IMR-90 (cell line): ENCODE results near the gene TEPSIN. TPM values are rescaled to one million over a fixed set of nuclear protein-coding genes. Genes with fewer than 3 reads are reported as not detected.

Experiments
- ATAC-seq: fragments of 200-7000 bp; cut with Tn5 transposase; 2 replicates; pipeline ENCODE4 v1.9.1; 2020; ENCODE audit warnings: low read depth, mild to moderate bottlenecking, moderate library complexity
- BruUV-seq: library from RNA; stranded (reverse); fragments of 400-500 nt; replicated peaks from 2 replicates; lab custom pipeline; 2021; lab: Mats Ljungman, UMichigan
- CTCF ChIA-PET: fragments of 300-600 bp; formaldehyde crosslinking; extraction: SDS; loops from one replicate; lab custom pipeline; 2021; ENCODE audit warnings: antibody characterized with exemption; lab: Yijun Ruan, JAX
- POLR2A ChIA-PET: fragments of 300-600 bp; sonication (Branson Sonifier 250); formaldehyde crosslinking; loops from one replicate; lab custom pipeline; 2022; ENCODE audit warnings: antibody characterized with exemption; ENCODE audit not compliant: unreplicated experiment; lab: Charles Lee
- DNase-seq: peaks from one replicate; pipeline ENCODE4 v3.0.0; 2013
- H2AFZ ChIP-seq: replicated peaks from 2 replicates; pipeline ENCODE3; 2013; ENCODE audit warnings: low read length, mild to moderate bottlenecking; ENCODE audit not compliant: poor library complexity
- H2AK5ac ChIP-seq: 2 replicates; pipeline ENCODE4 v1.6.1; 2013; ENCODE audit warnings: low read depth, low read length, inconsistent platforms
- H2AK9ac ChIP-seq: replicated peaks from 2 replicates; pipeline ENCODE3; 2013; ENCODE audit warnings: mild to moderate bottlenecking, low read depth, low read length, moderate library complexity; ENCODE audit not compliant: poor library complexity
- H2BK120ac ChIP-seq: 2 replicates; pipeline ENCODE4 v1.6.1; 2013; ENCODE audit warnings: low read depth, low read length, inconsistent platforms
- H2BK15ac ChIP-seq: 3 replicates; pipeline ENCODE4 v1.6.1; 2013; ENCODE audit warnings: low read depth, low read length, inconsistent platforms
- H2BK20ac ChIP-seq: 2 replicates; pipeline ENCODE4 v1.6.1; 2013; ENCODE audit warnings: low read depth, mild to moderate bottlenecking, inconsistent platforms, low read length, moderate library complexity
- H2BK5ac ChIP-seq: 2 replicates; pipeline ENCODE4 v1.6.1; 2013; ENCODE audit warnings: mild to moderate bottlenecking, low read depth, low read length, inconsistent platforms; ENCODE audit not compliant: poor library complexity, severe bottlenecking
- H3K14ac ChIP-seq: replicated peaks from 2 replicates; pipeline ENCODE4 v1.6.1; 2013; ENCODE audit warnings: low read depth, low read length, inconsistent platforms
- H3K18ac ChIP-seq: 2 replicates; pipeline ENCODE4 v1.6.1; 2013; ENCODE audit warnings: low read depth, low read length, control low read depth
- H3K23ac ChIP-seq: 2 replicates; pipeline ENCODE4 v1.6.1; 2013; ENCODE audit warnings: low read depth, low read length, inconsistent platforms
- H3K27ac ChIP-seq: 2 replicates; pipeline ENCODE4 v1.5.1; 2013; ENCODE audit warnings: mild to moderate bottlenecking, control low read depth, low read length; ENCODE audit not compliant: insufficient read depth
- H3K27me3 ChIP-seq: 2 replicates; pipeline ENCODE4 v1.6.1; 2013; ENCODE audit warnings: low read length; ENCODE audit not compliant: control insufficient read depth, insufficient read depth
- H3K36me3 ChIP-seq: 2 replicates; pipeline ENCODE4 v1.6.1; 2013; ENCODE audit warnings: low read length, mixed read lengths; ENCODE audit not compliant: control insufficient read depth, insufficient read depth
- H3K4ac ChIP-seq: 2 replicates; pipeline ENCODE4 v1.6.1; 2013; ENCODE audit warnings: low read depth, low read length, inconsistent platforms
- H3K4me1 ChIP-seq: 2 replicates; pipeline ENCODE4 v1.6.1; 2013; ENCODE audit warnings: low read length, mixed read lengths; ENCODE audit not compliant: control insufficient read depth, insufficient read depth
- H3K4me2 ChIP-seq: 2 replicates; pipeline ENCODE4 v1.6.1; 2013; ENCODE audit warnings: low read depth, mild to moderate bottlenecking, control low read depth, low read length, moderate library complexity
- H3K4me3 ChIP-seq: 2 replicates; pipeline ENCODE4 v1.5.1; 2013; ENCODE audit warnings: low read depth, mild to moderate bottlenecking, control low read depth, low read length, moderate library complexity; ENCODE audit not compliant: insufficient read depth
- H3K56ac ChIP-seq: 2 replicates; pipeline ENCODE4 v1.6.1; 2013; ENCODE audit warnings: low read length, inconsistent platforms; ENCODE audit not compliant: insufficient read depth; ENCODE audit errors: extremely low read depth
- H3K79me1 ChIP-seq, 2 experiments: 2 replicates each; pipeline ENCODE4 v1.6.1; 2013; ENCODE audit warnings: low read length in 2 of 2, inconsistent platforms in 1 of 2, low read depth in 1 of 2
- H3K9ac ChIP-seq: 2 replicates; pipeline ENCODE4 v1.6.1; 2013; ENCODE audit warnings: low read depth, low read length, control low read depth
- H3K9me1 ChIP-seq: 2 replicates; pipeline ENCODE4 v1.6.1; 2013; ENCODE audit warnings: low read length, inconsistent platforms; ENCODE audit not compliant: insufficient read depth
- H3K9me3 ChIP-seq: 2 replicates; pipeline ENCODE4 v1.6.1; 2013; ENCODE audit warnings: low read length; ENCODE audit not compliant: control insufficient read depth, insufficient read depth
- H4K20me1 ChIP-seq: 2 replicates; pipeline ENCODE4 v1.6.1; 2013; ENCODE audit warnings: low read length, inconsistent platforms; ENCODE audit not compliant: insufficient read depth
- H4K5ac ChIP-seq: 2 replicates; pipeline ENCODE4 v1.6.1; 2013; ENCODE audit warnings: mild to moderate bottlenecking, low read depth, low read length, control low read depth
- H4K8ac ChIP-seq, 2 experiments: 2 replicates each; pipeline ENCODE4 v1.6.1; 2013; ENCODE audit warnings: low read depth in 2 of 2, low read length in 2 of 2, control low read depth in 1 of 2, inconsistent platforms in 1 of 2
- H4K91ac ChIP-seq: 2 replicates; pipeline ENCODE4 v1.6.1; 2013; ENCODE audit warnings: low read depth, low read length, inconsistent platforms; ENCODE audit not compliant: insufficient read depth
- CEBPB ChIP-seq: IDR thresholded peaks from 2 replicates; pipeline ENCODE4 v1.6.1; 2012; ENCODE audit warnings: low read depth, low read length, improper control_type of control experiment
- CHD1 ChIP-seq: IDR thresholded peaks from 2 replicates; pipeline ENCODE4 v1.6.1; 2012; ENCODE audit warnings: low read depth, low read length, improper control_type of control experiment
- ELK1 ChIP-seq: fragments of 150-350 bp; IDR thresholded peaks from 2 replicates; pipeline ENCODE4 v1.6.1; 2016; ENCODE audit warnings: low read depth, mild to moderate bottlenecking, low read length, moderate library complexity, borderline replicate concordance
- MAFK ChIP-seq: IDR thresholded peaks from 2 replicates; pipeline ENCODE4 v1.6.1; 2012; ENCODE audit warnings: low read depth, low read length, improper control_type of control experiment
- MAZ ChIP-seq: IDR thresholded peaks from 2 replicates; pipeline ENCODE4 v1.6.1; 2012; ENCODE audit warnings: low read depth, mild to moderate bottlenecking, low read length, improper control_type of control experiment, moderate library complexity, borderline replicate concordance
- MXI1 ChIP-seq: IDR thresholded peaks from 2 replicates; pipeline ENCODE4 v1.6.1; 2012; ENCODE audit warnings: low read depth, mild to moderate bottlenecking, low read length, moderate library complexity, borderline replicate concordance
- NFE2L2 ChIP-seq: fragments of 150-350 bp; IDR thresholded peaks from 2 replicates; pipeline ENCODE4 v1.6.1; 2016; ENCODE audit warnings: low read depth, mild to moderate bottlenecking, low read length
- RAD21 ChIP-seq: IDR thresholded peaks from 2 replicates; pipeline ENCODE4 v1.6.1; 2012; ENCODE audit warnings: low read length, improper control_type of control experiment
- RCOR1 ChIP-seq: IDR thresholded peaks from 2 replicates; pipeline ENCODE4 v1.6.1; 2012; ENCODE audit warnings: mild to moderate bottlenecking, low read length, improper control_type of control experiment; ENCODE audit not compliant: insufficient replicate concordance
- RFX5 ChIP-seq: IDR thresholded peaks from 2 replicates; pipeline ENCODE4 v1.8.0; 2012; ENCODE audit warnings: low read depth, mild to moderate bottlenecking, low read length, moderate library complexity
- WGBS, 2 experiments: methylation state at CpG; one replicate each; pipeline versions ENCODE4 v1.1.5 to v1.1.7; 2013; ENCODE audit warnings: missing lambda C conversion rate in 2 of 2; ENCODE audit not compliant: insufficient read length in 1 of 2; ENCODE audit errors: extremely low coverage in 2 of 2; 5-methylcytosine and 5-hydroxymethylcytosine counted together
- dilution Hi-C: fragments of 300-500 bp; cut with HindIII; formaldehyde crosslinking; loops from one replicate; pipeline ENCODE4 v1.14.3; 2018; ENCODE audit warnings: low sequenced_read_pairs; ENCODE audit not compliant: unreplicated experiment
- in situ Hi-C: fragments of 300-500 bp; cut with MboI; formaldehyde crosslinking; loops from 3 replicates; pipeline ENCODE4 v1.14.3; 2019; ENCODE audit warnings: low sequenced_read_pairs, inconsistent platforms, mixed read lengths
- intact Hi-C: fragments of 100-400 bp; cut with micrococcal nuclease; formaldehyde crosslinking; loops from 2 replicates; pipeline ENCODE4 v1.10.0; 2022
- polyA plus RNA-seq, 3 experiments: library from polyadenylated mRNA; depleted of rRNA; stranded (reverse); fragments of >200 nt; gene quantifications; 2 replicates each; pipeline ENCODE4 v1.2.3, GENCODE V29; 2012; ENCODE audit warnings: low replicate concordance in 1 of 3
- total RNA-seq: library from RNA; depleted of rRNA; stranded (reverse); fragments of >200 nt; gene quantifications from 2 replicates; pipeline ENCODE4 v1.2.3, GENCODE V29; 2012

Gene TEPSIN
- total and polyA plus RNA-seq, 2 of the 4 experiments (the other 2 are of a cell fraction), result 3.2 to 28.1 TPM

- H3K23ac ChIP-seq, result no peak overlapping the region
- no peaks in the 10 kb centered on the region; the same call in 1 of the 2 replicates for H4K20me1 ChIP-seq
- no peak overlapping the region for H2BK120ac ChIP-seq
- H2BK20ac ChIP-seq, result no peak overlapping the region
- H2BK15ac ChIP-seq, result no peak overlapping the region
- no peak for DNase-seq
- ATAC-seq, result no peak
- no peak overlapping the region for H3K9ac ChIP-seq
- H3K4ac ChIP-seq, result no peak overlapping the region
- intact Hi-C loops (no loop called here), in situ Hi-C loops (no loop called here), dilution Hi-C loops (no loop called here)
- 93% methylated on average over 20 of the region's 36 CpGs; no CpG with 5 or more reads in 1 of the 2 experiments for WGBS, 2 experiments
- no peak overlapping the region for H2AFZ ChIP-seq
- H3K4me2 ChIP-seq, result no peak overlapping the region
- H4K5ac ChIP-seq, result no peak overlapping the region
- peak overlapping the region; percentile 3 for H2AK9ac ChIP-seq
- H3K56ac ChIP-seq, result no peak overlapping the region
- H4K91ac ChIP-seq, result no peak overlapping the region
- H3K79me1 ChIP-seq, result peaks cover 0 to 3% of the 10 kb centered on the region in 2 experiments; a peak in 2 of 4 replicates
- no peaks in the 10 kb centered on the region for H3K4me1 ChIP-seq
- ChIA-PET CTCF (no interaction called here), POLR2A (no interaction called here)
- no peak overlapping the region for H3K27ac ChIP-seq
- no peak overlapping the region for H2AK5ac ChIP-seq
- no peak overlapping the region for H3K18ac ChIP-seq
- no peak overlapping the region for H3K14ac ChIP-seq
- H3K4me3 ChIP-seq, result no peak overlapping the region
- H4K8ac ChIP-seq, result no peak overlapping the region
- no peaks in the 10 kb centered on the region for H3K27me3 ChIP-seq
- no peaks in the 10 kb centered on the region for H3K9me3 ChIP-seq
- BruUV-seq, result no TSS peak
- H3K36me3 ChIP-seq, result peaks cover 65% of the 10 kb centered on the region
- H2BK5ac ChIP-seq, result no peak overlapping the region
- no peaks in the 10 kb centered on the region for H3K9me1 ChIP-seq
- TF ChIP-seq RFX5 (no peak), MAFK (no peak), NFE2L2 (no peak), MAZ (no peak), CEBPB (no peak), MXI1 (no peak), RCOR1 (no peak), CHD1 (no peak), RAD21 (no peak), ELK1 (no peak)
Measured at GRCh38 chr17:81261582-81262336, 22.9 kb upstream of the TEPSIN start.
